ENCODE data around the gene NAA10.

NAA10 gene

GRCh38 chrX:153909024-153909979 is 25.5 kb downstream of the NAA10 start:
- TF ChIP-seq CREB1 (IDR thresholded peaks at IDR 0.05; ENCODE audit: low read depth) (no peak), NFIC (IDR thresholded peaks at IDR 0.05) (no peak), EGR1 (IDR thresholded peaks at IDR 0.05) (no peak), USF1 (IDR thresholded peaks at IDR 0.05) (no peak), TEAD4 (IDR thresholded peaks at IDR 0.05) (no peak)

- TF ChIP-seq RAD21 (IDR thresholded peaks at IDR 0.05; ENCODE audit: low read depth) (no peak), EP300 (IDR thresholded peaks at IDR 0.05; ENCODE audit: borderline replicate concordance) (no peak), USF1 (IDR thresholded peaks at IDR 0.05) (no peak), ZBTB7A (IDR thresholded peaks at IDR 0.05; ENCODE audit: low read depth) (no peak), FOXM1 (IDR thresholded peaks at IDR 0.05; ENCODE audit: borderline replicate concordance, low read depth) (no peak), EGR1 (IDR thresholded peaks at IDR 0.05) (no peak), CEBPB (IDR thresholded peaks at IDR 0.05) (no peak), TAF1 (IDR thresholded peaks at IDR 0.05; ENCODE audit: low read depth) (no peak), TEAD4 (IDR thresholded peaks at IDR 0.05) (no peak), TCF12 (IDR thresholded peaks at IDR 0.05; ENCODE audit: low read depth) (no peak), CREB1 (IDR thresholded peaks at IDR 0.05; ENCODE audit: low read depth) (no peak), NFIC (IDR thresholded peaks at IDR 0.05) (no peak), YY1 (IDR thresholded peaks at IDR 0.05; ENCODE audit: low read depth) (no peak)
- TF ChIP-seq, protein P1, sequence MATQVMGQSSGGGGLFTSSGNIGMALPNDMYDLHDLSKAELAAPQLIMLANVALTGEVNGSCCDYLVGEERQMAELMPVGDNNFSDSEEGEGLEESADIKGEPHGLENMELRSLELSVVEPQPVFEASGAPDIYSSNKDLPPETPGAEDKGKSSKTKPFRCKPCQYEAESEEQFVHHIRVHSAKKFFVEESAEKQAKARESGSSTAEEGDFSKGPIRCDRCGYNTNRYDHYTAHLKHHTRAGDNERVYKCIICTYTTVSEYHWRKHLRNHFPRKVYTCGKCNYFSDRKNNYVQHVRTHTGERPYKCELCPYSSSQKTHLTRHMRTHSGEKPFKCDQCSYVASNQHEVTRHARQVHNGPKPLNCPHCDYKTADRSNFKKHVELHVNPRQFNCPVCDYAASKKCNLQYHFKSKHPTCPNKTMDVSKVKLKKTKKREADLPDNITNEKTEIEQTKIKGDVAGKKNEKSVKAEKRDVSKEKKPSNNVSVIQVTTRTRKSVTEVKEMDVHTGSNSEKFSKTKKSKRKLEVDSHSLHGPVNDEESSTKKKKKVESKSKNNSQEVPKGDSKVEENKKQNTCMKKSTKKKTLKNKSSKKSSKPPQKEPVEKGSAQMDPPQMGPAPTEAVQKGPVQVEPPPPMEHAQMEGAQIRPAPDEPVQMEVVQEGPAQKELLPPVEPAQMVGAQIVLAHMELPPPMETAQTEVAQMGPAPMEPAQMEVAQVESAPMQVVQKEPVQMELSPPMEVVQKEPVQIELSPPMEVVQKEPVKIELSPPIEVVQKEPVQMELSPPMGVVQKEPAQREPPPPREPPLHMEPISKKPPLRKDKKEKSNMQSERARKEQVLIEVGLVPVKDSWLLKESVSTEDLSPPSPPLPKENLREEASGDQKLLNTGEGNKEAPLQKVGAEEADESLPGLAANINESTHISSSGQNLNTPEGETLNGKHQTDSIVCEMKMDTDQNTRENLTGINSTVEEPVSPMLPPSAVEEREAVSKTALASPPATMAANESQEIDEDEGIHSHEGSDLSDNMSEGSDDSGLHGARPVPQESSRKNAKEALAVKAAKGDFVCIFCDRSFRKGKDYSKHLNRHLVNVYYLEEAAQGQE (IDR thresholded peaks at IDR 0.05; ENCODE audit: low read depth), result no peak
- TF ChIP-seq, protein P2, sequence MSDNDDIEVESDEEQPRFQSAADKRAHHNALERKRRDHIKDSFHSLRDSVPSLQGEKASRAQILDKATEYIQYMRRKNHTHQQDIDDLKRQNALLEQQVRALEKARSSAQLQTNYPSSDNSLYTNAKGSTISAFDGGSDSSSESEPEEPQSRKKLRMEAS (IDR thresholded peaks at IDR 0.05), result no peak
Measured at GRCh38 chrX:153908219-153908860, 26.5 kb downstream of the NAA10 start.

GRCh38 chrX:153907456-153907855 is 27.4 kb downstream of the NAA10 start:
- TF ChIP-seq FOXM1 (IDR thresholded peaks at IDR 0.05; ENCODE audit: borderline replicate concordance, low read depth), result no peak

GRCh38 chrX:153906126-153906917 is 28.5 kb downstream of the NAA10 start:
- TF ChIP-seq NFIC (IDR thresholded peaks at IDR 0.05), result no peak

DNA sequence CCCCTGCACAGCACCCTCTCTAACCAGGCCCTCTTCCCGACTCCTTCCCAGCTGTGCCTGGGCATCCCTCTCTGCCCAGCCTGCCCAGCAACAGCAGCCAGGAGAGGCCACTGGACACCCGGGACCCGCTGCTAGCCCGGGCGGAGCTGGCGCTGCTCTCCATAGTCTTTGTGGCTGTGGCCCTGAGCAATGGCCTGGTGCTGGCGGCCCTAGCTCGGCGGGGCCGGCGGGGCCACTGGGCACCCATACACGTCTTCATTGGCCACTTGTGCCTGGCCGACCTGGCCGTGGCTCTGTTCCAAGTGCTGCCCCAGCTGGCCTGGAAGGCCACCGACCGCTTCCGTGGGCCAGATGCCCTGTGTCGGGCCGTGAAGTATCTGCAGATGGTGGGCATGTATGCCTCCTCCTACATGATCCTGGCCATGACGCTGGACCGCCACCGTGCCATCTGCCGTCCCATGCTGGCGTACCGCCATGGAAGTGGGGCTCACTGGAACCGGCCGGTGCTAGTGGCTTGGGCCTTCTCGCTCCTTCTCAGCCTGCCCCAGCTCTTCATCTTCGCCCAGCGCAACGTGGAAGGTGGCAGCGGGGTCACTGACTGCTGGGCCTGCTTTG is 29.2 kb downstream of the NAA10 start:
- TF ChIP-seq TAF1 (IDR thresholded peaks at IDR 0.05; ENCODE audit: low read depth), result no peak
- TF ChIP-seq FOXM1 (IDR thresholded peaks at IDR 0.05; ENCODE audit: borderline replicate concordance, low read depth), result no peak
- TF ChIP-seq YY1 (IDR thresholded peaks at IDR 0.05; ENCODE audit: low read depth), result no peak
- no peak for TF ChIP-seq CEBPB (IDR thresholded peaks at IDR 0.05)
- TF ChIP-seq RAD21 (IDR thresholded peaks at IDR 0.05; ENCODE audit: low read depth), result no peak
- no peak for TF ChIP-seq ZBTB7A (IDR thresholded peaks at IDR 0.05; ENCODE audit: low read depth)
- TF ChIP-seq, protein P2 (IDR thresholded peaks at IDR 0.05), result no peak
- no peak for TF ChIP-seq EGR1 (IDR thresholded peaks at IDR 0.05)
- TF ChIP-seq NFIC (IDR thresholded peaks at IDR 0.05), result no peak
- TF ChIP-seq USF1 (IDR thresholded peaks at IDR 0.05), result no peak
- TF ChIP-seq, protein P1 (IDR thresholded peaks at IDR 0.05; ENCODE audit: low read depth), result no peak
- TF ChIP-seq TCF12 (IDR thresholded peaks at IDR 0.05; ENCODE audit: low read depth), result no peak
- no peak for TF ChIP-seq EP300 (IDR thresholded peaks at IDR 0.05; ENCODE audit: borderline replicate concordance)

All from Ishikawa (cell line).